Fibroblast of villous mesenchyme (primary cell): ENCODE measurements around the gene KATNIP. TPM values are rescaled to one million over a fixed set of nuclear protein-coding genes. Genes with fewer than 3 reads are reported as not detected.

Experiments
- DNase-seq: peaks from one replicate; pipeline ENCODE4 v3.0.0-alpha.2; 2010; ENCODE audit warnings: low read depth
- H3K4me3 ChIP-seq: 2 replicates; pipeline ENCODE4 v1.5.1; 2011; ENCODE audit warnings: low read depth, mild to moderate bottlenecking, low read length
- total RNA-seq: library from RNA; depleted of rRNA; stranded (reverse); fragments of >200 nt; gene quantifications from 2 replicates; pipeline ENCODE4 v1.2.3, GENCODE V29; 2012
- TF ChIP-seq, protein P1 (sequence below): IDR thresholded peaks from 2 replicates; pipeline ENCODE4 v1.5.1; 2012; ENCODE audit warnings: low read depth, mild to moderate bottlenecking, low read length; ENCODE audit not compliant: insufficient read depth

KATNIP gene
- total RNA-seq, 1 donor: 25.5 TPM

DNA sequence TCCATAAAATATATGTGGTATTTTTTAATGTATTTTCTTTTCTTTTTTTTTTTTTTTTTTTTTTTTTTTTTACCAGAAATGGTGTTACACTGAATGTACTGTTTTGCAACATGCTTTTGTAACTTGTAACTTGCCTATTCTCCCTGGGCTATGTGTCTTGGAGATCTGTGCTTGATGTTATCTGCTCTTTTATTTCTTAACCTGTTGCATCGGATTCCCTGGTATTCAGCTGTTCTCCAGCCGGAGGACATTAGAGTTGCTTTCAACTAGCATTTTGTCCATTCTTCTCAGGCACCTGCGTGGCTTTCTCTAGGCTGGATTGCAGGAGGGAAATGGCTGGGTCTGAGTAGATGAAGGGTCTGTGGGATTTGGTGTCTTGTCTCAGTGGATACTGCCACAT lies 47.4 kb downstream of the KATNIP start:
- DNase-seq: no peak
- TF ChIP-seq, protein P1, sequence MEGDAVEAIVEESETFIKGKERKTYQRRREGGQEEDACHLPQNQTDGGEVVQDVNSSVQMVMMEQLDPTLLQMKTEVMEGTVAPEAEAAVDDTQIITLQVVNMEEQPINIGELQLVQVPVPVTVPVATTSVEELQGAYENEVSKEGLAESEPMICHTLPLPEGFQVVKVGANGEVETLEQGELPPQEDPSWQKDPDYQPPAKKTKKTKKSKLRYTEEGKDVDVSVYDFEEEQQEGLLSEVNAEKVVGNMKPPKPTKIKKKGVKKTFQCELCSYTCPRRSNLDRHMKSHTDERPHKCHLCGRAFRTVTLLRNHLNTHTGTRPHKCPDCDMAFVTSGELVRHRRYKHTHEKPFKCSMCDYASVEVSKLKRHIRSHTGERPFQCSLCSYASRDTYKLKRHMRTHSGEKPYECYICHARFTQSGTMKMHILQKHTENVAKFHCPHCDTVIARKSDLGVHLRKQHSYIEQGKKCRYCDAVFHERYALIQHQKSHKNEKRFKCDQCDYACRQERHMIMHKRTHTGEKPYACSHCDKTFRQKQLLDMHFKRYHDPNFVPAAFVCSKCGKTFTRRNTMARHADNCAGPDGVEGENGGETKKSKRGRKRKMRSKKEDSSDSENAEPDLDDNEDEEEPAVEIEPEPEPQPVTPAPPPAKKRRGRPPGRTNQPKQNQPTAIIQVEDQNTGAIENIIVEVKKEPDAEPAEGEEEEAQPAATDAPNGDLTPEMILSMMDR: no peak
- no peak overlapping the region for H3K4me3 ChIP-seq

DNA sequence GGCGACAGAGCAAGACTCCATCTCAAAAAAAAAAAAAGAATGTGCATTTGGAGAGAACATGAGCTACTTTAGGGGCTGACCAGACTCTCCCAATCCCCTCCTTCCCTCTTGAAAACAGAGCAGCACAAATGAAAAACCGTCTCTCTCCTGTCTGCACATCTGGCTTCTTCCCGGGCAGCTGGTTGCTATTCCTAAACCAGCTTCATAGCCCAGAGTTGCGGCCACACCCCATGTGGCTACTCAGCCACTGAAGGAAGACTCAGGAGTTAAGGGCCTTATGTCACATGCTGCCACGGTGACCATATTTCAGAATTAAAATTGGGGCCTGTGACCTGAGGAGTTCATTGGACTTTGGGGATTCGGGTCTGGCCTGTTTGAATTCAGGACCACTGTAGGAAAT lies 48.3 kb downstream of the KATNIP start:
- DNase-seq: no peak
- TF ChIP-seq, protein P1: no peak
- no peak overlapping the region for H3K4me3 ChIP-seq

GRCh38 chr16:27598931-27599565 lies 49.1 kb downstream of the KATNIP start:
- TF ChIP-seq, protein P1: no peak
- H3K4me3 ChIP-seq: no peak overlapping the region
- no peak for DNase-seq

- TF ChIP-seq, protein P1: no peak
- H3K4me3 ChIP-seq: no peak overlapping the region
- DNase-seq: no peak
Measured at GRCh38 chr16:27599606-27600005, 49.7 kb downstream of the KATNIP start.

Other genes starting within 250 kb of the KATNIP start
- gene IL4R, start 236.2 kb upstream of the KATNIP start, total RNA-seq: 25.0 and 43.2 TPM in 2 replicates
- 0.43 and 1.9 TPM in 2 replicates for gene IL21R, start 148.0 kb upstream of the KATNIP start, total RNA-seq
- gene GTF3C1, start 231 bp upstream of the KATNIP start, total RNA-seq: 97.0 and 101 TPM in 2 replicates